HG02884 (cell line): Measurements from ENCODE around the gene ZNF830.
"Not testable (repeated sequence)": the region's sequence is repeated elsewhere in the genome, so short reads cannot be mapped to it uniquely, and the experiment has no call there.

Source experiments
- ATAC-seq: cut with Tn5 transposase; IDR thresholded peaks from one replicate; pipeline ENCODE4 v1.9.1; 2021; ENCODE audit warnings: mild to moderate bottlenecking, moderate library complexity; ENCODE audit not compliant: unreplicated experiment

Gene ZNF830

DNA sequence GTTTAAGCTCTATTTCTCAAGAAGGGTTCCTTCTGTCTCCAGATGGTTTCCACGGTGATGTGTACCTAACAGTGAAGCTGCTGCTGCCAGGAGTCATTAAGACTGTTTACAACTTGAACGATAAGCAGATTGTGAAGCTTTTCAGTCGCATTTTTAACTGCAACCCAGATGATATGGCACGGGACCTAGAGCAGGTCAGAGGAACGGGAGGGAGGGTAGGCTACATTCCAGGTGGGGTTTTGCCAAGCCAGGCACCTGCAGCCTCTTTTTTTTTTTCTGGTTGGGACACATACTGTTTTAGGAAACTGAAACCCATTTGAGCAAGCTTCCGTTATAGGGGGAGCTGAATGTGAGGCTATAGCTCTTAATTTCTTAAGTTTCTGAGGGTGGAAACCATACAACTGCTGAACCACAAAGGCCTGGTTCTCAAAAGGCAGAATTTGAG is 29.6 kb downstream of the ZNF830 start:
- ATAC-seq: no peak

DNA sequence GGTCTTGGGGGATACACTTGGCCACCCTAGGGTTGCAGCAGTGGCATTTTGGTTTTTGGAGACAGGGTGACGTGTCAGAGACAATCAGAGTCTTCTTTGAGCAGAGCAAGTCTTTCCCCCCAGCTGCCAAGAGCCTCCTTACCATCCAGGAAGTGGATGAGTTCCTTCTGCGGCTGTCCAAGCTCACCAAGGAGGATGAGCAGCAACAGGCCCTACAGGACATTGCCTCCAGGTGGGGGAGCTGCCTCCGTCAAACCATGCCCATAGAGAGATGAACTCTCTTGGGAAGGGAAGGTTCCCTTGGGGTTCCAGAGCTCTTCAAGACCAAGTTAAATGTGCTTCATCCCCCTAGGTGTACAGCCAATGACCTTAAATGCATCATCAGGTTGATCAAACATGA is 30.3 kb downstream of the ZNF830 start:
- ATAC-seq: no peak

DNA sequence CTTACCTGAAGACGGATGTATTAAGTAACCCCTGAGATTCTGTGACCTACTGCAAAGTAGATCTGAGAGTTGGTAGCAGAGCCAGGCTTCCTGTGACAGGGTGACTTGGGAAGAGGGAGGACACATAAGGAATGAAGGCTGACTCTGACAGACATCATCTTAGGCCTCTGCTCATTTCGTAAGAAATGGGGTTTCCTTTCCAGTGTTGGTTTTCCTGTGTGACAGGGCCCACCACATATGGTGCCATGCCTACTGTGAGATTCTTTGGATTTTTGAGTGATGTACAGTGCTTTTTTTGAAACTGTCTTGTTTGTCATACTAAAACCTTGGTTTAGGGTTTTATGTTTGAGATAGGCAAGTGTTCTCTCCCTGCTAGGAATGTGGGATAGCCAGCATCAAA is 31.7 kb downstream of the ZNF830 start:
- no peak for ATAC-seq

DNA sequence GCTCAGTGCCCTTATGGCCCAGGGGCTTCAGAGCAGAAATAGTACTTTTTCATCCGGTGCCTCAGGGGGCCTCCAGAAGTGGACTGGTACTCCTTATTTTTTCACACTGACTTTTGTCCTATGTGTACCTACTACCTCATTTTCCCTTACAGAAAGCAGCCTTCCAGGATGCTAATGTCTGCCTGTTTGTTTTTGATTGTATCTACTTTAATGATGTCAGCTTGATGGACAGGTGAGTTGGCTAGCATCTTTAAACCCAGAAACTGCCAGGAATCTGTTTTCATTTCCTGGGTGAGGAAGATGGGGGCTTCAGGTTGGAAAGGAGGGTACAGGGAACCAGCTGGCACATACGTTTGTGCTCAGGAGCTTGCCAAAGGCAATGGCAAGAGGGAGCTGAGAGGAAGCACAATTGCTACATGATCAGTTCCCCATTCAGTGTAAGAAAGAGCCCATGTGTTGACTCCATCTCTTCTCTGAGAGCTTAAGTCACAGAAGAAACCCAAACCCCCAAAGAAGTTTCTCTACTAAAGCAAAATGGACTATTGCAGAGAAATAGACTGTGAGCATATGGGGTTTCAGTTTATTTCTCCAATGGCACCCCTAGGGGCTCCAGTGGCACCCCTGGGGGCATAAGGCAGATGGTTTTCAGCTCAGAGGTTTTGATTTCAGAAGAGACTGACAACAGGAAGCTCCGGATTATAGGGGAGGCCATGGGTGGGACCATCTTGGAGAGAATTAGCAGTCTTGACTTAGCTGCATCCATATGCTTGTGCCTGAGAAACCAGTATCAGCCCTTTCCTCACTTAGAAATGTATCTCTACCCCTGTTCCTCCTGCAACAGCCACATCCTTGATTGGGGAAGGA is 35.3 kb downstream of the ZNF830 start:
- ATAC-seq: no peak

DNA sequence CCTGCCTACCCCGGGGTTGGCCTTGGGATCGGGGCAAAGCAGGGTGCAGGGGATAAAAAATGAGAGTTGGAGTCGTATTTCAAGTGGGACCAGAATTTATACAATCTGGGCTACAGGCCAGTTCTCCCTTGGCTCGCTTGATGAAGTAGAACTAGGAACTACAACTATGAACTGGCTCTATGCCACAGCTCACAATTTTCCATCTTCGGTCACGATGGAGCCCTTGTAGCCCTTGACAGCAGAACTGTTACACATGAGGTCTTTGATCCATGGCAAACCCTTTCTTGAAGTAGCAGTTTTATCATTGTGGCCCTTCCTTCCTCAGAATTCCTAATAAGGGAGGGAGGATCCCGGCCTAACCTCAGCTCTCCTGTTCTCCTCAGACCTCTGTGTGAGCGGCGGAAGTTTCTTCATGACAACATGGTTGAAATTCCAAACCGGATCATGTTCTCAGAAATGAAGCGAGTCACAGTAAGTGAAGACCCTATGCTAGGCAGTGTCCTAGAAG is 36.1 kb downstream of the ZNF830 start:
- no peak for ATAC-seq

DNA sequence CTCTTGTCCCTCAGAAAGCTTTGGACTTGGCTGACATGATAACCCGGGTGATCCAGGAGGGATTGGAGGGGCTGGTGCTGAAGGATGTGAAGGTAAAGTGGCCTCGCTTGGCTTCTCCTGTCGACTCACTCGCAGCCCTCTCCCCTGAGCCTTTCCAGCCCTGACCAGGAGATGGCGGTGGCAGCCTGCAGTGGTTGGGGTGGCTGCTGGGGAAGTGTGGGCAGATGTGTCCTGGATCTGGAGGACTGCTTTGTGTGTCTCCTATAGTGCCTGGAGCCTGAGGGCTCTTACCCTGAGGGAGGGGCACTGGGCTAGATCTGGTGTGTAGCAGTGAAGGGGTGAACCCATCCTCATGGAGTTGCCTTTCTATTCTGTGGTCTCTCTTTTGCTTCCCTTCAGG is 36.9 kb downstream of the ZNF830 start:
- ATAC-seq: no peak

DNA sequence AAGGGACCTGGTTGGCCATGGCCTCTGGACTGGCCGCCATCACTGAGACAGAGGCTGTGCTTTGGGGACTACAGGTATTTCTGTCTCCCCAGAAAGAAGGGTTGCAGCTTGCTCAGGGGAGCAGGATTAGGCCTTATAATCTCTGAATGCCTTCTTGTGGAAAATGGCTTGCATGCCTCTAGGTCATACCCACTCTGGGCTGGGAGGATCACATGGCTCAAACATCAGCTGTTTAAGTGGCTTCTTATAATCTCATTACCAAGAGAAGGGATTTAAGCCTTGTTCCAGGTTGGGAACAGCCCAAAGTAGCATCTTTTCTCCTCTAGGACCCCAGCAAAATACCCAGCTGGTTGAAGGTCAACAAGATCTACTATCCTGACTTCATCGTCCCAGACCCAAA is 38.1 kb downstream of the ZNF830 start:
- no peak for ATAC-seq

DNA sequence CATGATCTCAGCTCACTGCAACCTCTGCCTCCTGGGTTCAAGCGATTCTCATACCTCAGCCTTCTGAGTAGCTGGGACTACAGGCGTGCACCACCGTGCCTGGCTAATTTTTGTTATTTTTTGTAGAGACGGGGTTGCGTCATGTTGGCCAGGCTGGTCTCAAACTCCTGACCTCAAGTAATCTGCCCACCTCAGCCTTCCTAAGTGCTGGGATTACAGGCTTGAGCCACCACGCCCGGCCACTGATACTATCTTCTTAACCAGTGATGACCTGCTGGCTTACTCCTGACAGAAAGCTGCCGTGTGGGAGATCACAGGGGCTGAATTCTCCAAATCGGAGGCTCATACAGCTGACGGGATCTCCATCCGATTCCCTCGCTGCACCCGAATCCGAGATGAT is 39.6 kb downstream of the ZNF830 start:
- ATAC-seq: not testable (repeated sequence)

DNA sequence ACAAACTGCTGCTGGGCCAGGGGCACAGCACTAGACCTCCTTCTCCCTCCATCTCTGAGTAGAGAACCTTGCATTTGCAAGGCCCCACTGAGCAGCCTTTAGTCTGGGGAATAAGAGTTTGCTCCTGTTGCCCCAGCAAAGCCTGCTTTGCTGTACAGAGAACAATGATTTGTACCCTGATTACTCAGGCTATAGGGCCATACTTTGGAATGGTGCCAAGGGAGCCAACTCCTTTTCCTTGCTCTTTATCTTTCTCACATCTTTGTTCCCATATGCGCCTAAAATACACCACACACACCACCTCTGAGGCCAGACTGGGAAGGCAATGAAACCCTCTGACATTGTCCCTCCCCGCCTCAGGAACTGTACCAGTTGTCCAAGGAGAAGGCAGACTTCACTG is 40.2 kb downstream of the ZNF830 start:
- ATAC-seq: no peak

DNA sequence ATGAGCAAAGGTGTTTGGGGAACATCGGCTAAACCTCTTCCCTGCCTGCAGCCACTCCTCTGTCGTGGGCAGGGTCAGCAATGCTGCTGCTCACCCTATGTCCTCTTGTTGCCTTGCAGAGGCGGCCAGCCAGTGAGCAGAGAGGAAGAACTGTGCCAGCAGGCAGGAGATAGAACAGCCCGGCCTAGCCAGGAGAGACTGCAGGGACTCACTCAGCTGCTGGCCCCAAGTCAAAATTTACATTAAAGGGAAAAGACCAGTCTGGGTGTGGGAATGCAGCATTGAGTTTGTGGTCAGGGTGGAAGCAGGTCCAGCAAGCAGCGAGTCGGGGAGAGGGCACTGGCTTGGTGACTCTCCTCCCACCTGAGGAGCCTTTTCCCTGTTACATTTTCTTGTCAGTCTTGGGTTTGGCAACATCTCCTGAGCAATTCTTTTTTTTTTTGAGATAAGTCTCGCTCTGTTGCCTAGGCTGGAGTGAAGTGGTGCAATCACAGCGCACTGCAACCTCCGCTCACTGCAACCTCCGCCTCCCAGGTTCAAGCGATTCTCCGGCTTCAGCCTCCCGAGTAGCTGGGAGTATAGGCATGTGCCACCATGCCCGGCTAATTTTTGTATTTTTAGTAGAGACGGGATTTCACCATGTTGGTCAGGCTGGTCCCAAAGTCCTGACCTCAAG is 41.7 kb downstream of the ZNF830 start:
- no peak for ATAC-seq

DNA sequence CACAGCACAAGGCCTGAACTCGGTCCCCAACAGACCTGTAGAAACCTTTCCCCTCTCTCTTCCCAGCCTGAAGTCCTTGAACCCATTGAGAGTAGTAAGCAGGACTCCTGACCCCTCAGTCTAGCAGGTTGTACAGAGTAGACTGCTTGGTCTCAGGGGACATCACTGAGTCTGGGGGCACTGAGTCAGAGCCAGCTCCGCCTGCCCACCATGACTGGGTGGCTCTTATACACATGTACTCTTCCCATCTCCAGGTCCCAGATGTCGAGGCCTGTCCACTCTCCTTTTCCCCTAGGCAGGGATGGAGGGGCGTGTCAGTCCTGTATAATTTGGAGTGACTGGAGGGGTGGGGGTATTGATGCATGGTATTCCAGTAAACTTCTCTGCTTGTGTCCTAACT is 42.4 kb downstream of the ZNF830 start:
- no peak for ATAC-seq

DNA sequence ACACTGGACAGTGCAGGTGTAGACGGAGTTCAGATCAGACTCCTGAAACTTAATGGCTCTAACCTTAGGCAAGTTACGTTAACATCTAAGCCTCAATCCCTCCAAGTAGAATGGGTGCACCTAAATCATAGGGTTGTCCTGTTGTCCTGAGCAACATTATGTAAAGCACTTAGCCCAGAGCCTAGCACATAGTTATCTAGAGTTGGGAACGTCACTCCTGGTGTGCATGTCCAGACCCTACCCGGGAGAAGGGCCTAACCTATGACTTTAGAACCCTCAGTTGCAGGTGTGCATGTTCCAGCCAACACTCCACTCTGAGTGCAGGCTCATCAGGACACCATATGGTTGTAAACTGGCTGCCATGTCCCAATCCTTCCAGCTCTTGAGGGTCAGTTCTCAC is 45.0 kb downstream of the ZNF830 start:
- ATAC-seq: no peak

DNA sequence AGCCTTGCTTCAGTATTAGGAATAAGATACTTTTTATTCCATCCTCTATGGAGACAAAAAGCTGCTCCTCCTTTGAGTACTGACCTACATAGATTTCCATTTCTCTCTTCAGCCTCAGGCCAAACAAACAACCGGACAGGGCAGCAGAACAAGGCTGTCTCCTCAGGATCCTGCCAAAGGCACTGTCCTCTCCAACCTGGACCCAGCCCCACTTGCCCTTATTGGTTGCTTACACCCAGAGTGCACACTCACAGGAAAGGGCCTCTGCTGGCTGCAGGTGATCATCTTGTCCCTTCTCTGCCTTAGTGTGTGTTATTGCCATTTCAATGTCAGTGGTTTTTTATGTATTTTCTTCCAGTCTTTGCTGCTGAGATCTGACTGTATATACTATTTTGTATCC is 45.6 kb downstream of the ZNF830 start:
- no peak for ATAC-seq

DNA sequence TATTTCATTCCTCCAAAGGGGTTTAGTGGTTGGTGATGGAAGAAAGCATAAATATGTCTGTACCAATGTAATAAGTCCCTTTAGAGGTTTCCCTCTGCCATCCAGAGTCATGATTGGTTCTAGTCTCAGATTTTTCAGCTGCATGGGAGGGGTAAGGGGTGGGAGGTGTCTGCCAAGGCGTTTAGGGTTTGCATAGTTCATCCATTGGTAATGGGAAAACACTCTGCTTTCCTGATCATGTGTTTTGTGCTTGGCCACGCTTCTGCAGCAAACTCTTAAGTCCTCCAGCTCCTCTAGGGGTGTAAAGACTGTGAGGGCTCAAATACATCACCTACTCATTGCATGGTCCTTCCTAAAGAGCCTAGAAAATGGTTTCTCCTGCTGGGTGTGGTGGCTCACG is 48.8 kb downstream of the ZNF830 start:
- ATAC-seq: no peak

DNA sequence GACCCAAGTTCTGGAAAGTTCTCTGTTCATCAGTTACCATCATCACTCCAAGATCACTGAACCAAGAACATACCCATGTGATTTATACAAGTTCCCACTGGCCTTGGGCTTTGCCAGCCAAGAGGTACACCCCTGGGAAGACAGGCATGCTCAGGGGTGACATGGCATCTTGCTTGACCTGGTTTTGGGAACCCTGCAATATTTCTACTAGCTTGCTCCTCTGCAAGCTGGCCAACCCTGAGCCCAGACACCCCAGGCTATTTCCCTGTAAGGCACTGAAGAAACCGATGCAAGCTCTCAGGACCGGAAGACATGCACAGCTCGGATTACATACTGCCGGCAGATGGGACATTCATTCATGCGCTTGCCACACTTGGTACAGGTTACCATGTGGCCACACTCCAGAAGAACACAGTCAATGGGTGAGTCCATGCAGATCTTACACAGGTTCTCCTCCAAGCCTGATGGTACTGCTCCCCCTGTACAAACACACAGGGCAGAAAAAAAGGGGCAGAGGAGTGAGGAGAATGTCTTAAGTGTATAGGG is 50.4 kb downstream of the ZNF830 start:
- ATAC-seq: no peak
